CD4-positive, alpha-beta T cell treated with Interleukin-21 for 1 hour (primary cell): ENCODE measurements around the gene METTL26.

ENCODE experiments used
- DNase-seq: peaks from one replicate; pipeline ENCODE4 v3.0.0-alpha.2; 2020

METTL26 gene

GRCh38 chr16:674968-675883 is 39.1 kb upstream of the METTL26 start, which contains the start of gene RHBDL1:
TSS of gene RHBDL1 (plus strand) at chr16:675671. CDS start at chr16:675791, 120 bp downstream.
- DNase-seq: no peak

GRCh38 chr16:674214-674881 is 38.2 kb upstream of the METTL26 start:
- no peak for DNase-seq

- no peak for DNase-seq
Measured at GRCh38 chr16:673399-673991, 37.4 kb upstream of the METTL26 start.

GRCh38 chr16:672851-673250 is 36.7 kb upstream of the METTL26 start:
- DNase-seq: no peak

- DNase-seq: no peak
Measured at GRCh38 chr16:672371-672770, 36.3 kb upstream of the METTL26 start.

- no peak for DNase-seq
Measured at GRCh38 chr16:671353-672131, 35.4 kb upstream of the METTL26 start.

- no peak for DNase-seq
Measured at GRCh38 chr16:670485-671352, 34.6 kb upstream of the METTL26 start.

- no peak for DNase-seq
Measured at GRCh38 chr16:669666-670065, 33.6 kb upstream of the METTL26 start.

GRCh38 chr16:668519-669171 is 32.5 kb upstream of the METTL26 start:
- no peak for DNase-seq

- peak; percentile 93 for DNase-seq
Measured at GRCh38 chr16:667780-668518, 31.8 kb upstream of the METTL26 start, which contains the start of gene RHOT2. TSS of gene RHOT2 (plus strand) at chr16:668132. CDS start at chr16:668200, 68 bp downstream.

- no peak for DNase-seq
Measured at GRCh38 chr16:667113-667779, 31.1 kb upstream of the METTL26 start.

- no peak for DNase-seq
Measured at GRCh38 chr16:666572-666971, 30.5 kb upstream of the METTL26 start.

GRCh38 chr16:662597-662996 is 26.5 kb upstream of the METTL26 start:
- no peak for DNase-seq

GRCh38 chr16:662095-662494 is 26.0 kb upstream of the METTL26 start:
- DNase-seq: no peak

- no peak for DNase-seq
Measured at GRCh38 chr16:661184-661821, 25.2 kb upstream of the METTL26 start.

- DNase-seq: peak; percentile 69
Measured at GRCh38 chr16:660459-661183, 24.5 kb upstream of the METTL26 start.

- DNase-seq: no peak
Measured at GRCh38 chr16:660132-660458, 24.0 kb upstream of the METTL26 start.

- DNase-seq: no peak
Measured at GRCh38 chr16:659618-660017, 23.5 kb upstream of the METTL26 start.
